Measurements from ENCODE around the gene VPS72.
A peak's percentile ranks its signal among the peaks of the same experiment; 100 is the strongest.

- TF ChIP-seq EZH2phosphoT487 (conservative IDR thresholded peaks at IDR 0.05; ENCODE audit: low read length) = no peak
- peak; percentile 15 for TF ChIP-seq CTCF (IDR thresholded peaks at IDR 0.05; ENCODE audit: insufficient read depth, low read length, poor library complexity, severe bottlenecking)
These were observed 14.1 kb downstream of the VPS72 start, which contains the start of gene TMOD4 for GRCh38 chr1:151175863-151176262.

Data from SU-DHL-6 (cell line).